Right kidney (tissue), 9 donors: ENCODE results near the gene PRR20G.
"Not testable (repeated sequence)": the region's sequence is repeated elsewhere in the genome, so short reads cannot be mapped to it uniquely, and the experiment has no call there.

Experiments
- DNase-seq: peaks from one replicate; pipeline ENCODE4 v3.0.0-alpha.2; 2016
- long read RNA-seq, 8 donors: transcript quantifications; one replicate each; lab custom pipeline, GENCODE V29; 2026

Gene PRR20G
- long read RNA-seq, donor 1 = 0 reads
- long read RNA-seq, donor 2 = 0 reads
- long read RNA-seq, donor 3 = 0 reads
- long read RNA-seq, donor 4 = 0 reads
- long read RNA-seq, donor 5 = 0 reads
- long read RNA-seq, donor 6 = 0 reads
- long read RNA-seq, donor 7 = 0 reads
- long read RNA-seq, donor 8 = 0 reads

GRCh38 chr3:127287840-127288239 is at the start of gene PRR20G:
Gene PRR20G (minus strand): TSS chr3:127288046. CDS start chr3:127287365, 681 bp downstream.
- no peak for DNase-seq

GRCh38 chr3:127337001-127337400 is 49.2 kb upstream of the PRR20G start:
- DNase-seq = no peak

GRCh38 chr3:127336101-127336500 is 48.3 kb upstream of the PRR20G start:
- no peak for DNase-seq

DNA sequence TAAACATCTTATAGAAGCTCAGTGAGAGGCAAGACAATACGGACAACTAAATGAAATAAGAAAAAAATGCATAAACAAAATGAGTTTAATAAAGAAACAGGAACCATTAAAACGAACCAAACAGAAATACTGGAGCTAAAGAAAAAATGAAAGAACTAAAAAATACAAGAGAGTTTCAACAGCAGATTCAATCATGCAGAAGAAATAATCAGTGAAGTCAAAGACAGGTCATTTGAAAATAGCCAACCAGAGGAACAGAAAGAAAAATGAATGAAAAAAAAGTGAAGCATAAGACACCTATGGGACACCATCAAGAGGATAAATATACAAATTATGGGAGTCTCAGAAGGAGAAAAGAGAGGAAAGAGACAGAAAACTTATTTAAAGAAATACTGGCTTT is 42.5 kb upstream of the PRR20G start:
- no peak for DNase-seq

DNA sequence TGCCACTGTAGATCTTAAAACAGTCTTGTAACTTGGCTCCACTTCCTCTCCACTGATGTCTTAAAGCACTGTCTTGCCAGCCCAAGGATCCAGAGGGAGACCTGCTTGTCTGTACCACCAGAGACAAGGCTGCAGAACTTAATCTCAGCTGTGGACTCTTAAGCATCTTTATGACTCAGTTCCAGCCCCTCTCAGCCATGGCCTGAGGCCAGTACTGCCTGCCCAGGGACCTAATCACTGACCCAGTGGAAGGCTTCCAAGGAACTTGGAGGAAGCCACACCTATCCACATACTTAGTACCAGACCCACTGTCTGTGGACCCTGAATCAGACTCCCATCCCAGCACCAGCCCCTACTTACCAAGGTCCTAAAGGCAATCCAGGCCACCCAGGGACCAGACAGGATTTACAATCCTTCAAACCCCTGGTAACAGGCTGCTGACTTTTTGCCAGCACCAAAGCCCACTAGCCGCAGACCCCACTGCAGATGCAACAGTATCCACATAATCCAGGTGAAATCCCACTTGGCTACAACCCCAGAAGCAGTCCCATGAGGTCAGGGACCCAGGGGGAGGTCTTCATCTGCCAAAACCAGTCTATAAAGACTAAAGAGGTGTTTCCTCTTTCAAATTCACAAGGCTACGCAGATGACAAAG is 41.9 kb upstream of the PRR20G start:
- DNase-seq = no peak

- DNase-seq = no peak
Observed at GRCh38 chr3:127328421-127328820, 40.6 kb upstream of the PRR20G start.

DNA sequence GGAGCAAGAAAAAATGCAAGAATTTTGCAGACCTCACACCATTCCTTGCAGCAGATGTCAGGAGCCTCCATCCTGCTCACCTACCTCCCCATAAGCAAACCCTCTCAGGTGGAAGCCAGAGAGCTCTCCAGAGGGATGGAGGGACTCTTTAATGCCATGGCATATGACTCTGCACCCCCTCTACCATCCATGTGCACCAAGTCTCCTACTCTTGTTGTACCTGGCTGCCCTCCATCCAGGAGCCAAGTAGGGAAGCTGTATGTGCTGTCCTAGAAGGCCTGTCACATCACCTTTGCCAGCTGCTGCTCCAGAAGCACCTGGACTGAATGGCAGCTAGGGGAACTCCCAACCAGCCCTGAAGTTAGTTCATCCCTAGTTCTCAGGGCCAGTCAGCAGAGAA is 38.5 kb upstream of the PRR20G start:
- DNase-seq = no peak

- no peak for DNase-seq
Observed at GRCh38 chr3:127325629-127325961, 37.7 kb upstream of the PRR20G start.

GRCh38 chr3:127324913-127325628 is 37.2 kb upstream of the PRR20G start:
- no peak for DNase-seq

GRCh38 chr3:127324076-127324475 is 36.2 kb upstream of the PRR20G start:
- DNase-seq = no peak

DNA sequence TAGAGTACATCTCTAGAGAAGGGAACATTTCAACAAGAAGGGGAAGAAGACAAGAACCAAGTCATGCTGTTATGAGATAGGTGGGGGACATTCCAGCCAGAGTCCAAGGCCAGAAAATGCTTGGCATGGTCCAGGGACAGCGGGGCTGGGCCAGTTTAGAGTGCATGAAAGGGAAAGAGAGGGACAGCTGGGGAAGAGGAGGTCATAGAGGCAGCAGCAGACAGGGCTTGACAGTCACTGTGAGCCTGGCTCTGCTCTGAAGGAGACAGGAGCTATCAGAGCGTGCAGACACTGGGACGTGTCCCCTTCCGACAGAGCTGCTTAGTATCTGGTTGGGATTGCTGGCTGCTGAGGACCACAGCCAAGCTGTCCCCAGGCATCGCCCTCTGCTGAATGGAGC is 35.7 kb upstream of the PRR20G start:
- DNase-seq = no peak

- no peak for DNase-seq
Observed at GRCh38 chr3:127321371-127321770, 33.5 kb upstream of the PRR20G start.

DNA sequence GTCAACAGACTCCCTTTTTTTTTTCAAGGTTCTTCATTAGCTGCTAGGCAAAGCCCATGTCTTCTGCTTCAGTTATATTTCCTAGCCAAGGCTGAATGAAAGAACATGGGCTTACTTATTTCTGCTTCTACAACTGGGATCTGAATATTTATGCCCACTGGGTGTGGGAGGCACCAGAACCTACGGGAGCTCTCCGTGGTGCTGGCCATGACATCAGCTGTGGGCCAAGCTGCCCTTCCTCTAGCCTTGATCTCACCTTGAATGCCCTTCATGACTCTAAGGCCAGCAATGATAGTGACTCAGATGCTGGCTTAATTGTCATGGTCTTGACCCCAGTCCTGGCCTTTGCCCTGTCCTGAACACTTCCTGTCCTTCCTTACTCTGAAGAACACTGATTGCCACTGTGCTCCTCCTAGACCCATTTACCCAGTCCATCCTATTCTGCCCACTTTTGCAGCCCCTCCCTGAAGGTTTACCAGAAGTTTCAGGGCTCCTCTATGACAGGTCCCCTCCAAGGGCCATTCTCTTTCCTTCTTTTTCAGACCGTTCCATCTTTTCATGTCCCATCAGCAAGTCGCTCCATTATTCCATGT is 32.8 kb upstream of the PRR20G start:
- no peak for DNase-seq

- DNase-seq = no peak
Observed at GRCh38 chr3:127316685-127317084, 28.8 kb upstream of the PRR20G start.

GRCh38 chr3:127312818-127313217 is 25.0 kb upstream of the PRR20G start:
- no peak for DNase-seq

DNA sequence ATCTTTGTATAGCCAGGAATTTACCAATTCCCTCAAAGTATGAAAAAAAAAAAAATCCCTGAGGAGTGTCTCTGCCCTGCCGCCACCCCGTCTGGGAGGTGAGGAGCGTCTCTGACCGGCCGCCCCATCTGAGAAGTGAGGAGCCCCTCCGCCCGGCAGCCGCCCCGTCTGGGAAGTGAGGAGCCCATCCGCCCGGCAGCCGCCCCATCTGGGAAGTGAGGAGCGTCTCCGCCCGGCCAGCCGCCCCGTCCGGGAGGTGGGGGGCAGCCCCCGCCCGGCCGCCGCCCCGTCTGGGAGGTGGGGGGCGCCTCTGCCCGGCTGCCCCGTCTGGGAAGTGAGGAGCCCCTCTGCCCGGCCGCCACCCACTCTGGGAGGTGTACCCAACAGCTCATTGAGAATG is 21.0 kb upstream of the PRR20G start:
- DNase-seq = not testable (repeated sequence)

DNA sequence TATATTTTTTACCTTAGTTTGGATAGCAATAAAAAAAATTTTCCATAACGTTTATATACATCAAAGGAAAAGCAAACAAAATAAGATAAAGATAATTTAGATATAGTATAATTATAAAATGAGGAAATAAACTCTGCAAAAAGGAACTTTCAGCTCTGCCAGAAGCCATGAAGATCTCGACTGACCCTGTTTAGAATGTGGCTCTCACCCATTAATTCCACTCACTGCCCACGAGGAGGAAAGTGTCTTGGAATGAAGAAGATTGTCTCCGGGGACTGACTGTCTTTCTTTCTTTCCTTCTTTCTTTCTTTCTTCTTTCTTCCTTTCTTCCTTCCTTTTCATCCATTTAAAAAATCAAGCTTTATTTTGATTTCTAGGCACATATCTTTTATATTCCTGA is 20.1 kb upstream of the PRR20G start:
- DNase-seq = no peak

- DNase-seq = no peak
Observed at GRCh38 chr3:127307112-127307835, 19.4 kb upstream of the PRR20G start.

DNA sequence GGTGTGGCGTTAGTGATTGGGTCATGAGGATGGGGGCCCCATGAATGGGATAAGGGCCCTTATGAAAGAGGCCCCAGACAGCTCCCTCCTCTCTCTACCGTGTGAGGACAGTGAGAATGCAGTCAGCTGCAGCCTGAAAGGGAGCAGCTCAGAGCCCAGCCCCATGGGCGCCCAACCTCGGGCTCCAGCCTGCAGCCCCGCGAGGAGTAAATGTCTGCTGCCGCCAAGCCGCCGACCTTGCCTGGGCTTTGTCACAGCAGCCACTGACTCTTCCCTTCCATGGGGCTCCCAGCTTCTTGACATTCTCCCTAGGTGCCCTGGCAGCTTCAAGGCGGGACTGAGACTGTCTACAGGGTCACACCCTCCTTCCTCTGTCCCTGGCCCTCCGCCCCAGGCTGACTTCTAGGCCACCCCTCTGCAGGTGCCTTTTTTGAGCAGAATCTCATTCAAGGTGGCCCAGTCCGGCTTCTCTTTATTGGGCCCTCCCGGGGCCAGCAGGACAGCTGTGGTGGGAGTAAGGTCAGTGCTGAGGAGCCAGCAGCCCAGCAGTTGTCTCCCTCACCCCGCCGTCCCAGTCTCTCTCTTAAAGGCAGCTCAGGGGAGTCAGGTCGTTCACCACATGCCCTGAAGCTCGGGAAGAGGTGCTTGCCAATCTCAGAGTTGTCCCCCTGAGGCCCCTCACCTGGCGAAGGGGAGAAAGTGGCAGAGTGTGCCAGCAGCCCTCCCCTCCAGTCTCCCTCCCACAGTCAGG is 18.7 kb upstream of the PRR20G start:
- DNase-seq = no peak

DNA sequence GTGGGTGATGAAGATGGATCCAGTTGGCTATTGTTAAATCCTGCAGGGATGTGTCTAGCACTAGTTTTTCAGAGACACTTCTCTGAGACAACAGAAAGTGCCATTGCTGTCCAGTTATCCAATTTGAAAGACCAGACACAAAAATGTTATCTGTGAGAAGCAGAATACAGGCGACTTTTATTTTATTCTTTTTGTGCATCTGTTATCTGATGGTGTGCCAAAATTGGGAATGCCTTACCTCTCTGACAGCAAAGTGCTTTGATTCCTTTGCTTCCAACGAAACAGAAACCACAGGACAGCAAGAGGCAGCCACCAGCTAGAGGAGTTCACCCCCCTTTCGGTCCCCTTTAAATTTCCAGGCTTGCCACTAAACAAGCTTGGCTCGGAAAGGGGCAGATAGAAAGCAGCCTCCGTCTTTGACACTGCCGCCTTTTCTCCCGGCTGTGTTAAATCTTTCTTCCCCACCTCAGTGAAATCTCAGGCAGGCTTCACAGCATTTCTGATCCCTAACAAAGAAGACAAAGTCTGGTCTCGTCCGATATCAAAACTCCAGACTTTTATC is 17.7 kb upstream of the PRR20G start:
- DNase-seq = no peak

GRCh38 chr3:127304121-127304744 is 16.4 kb upstream of the PRR20G start:
- no peak for DNase-seq
